WERI-Rb-1 (cell line): ENCODE results near the gene GP1BB.

ENCODE experiments used
- DNase-seq: peaks from one replicate; pipeline ENCODE4 v3.0.0-alpha.2; 2020
- H3K27ac ChIP-seq: fragments of 250-450 bp; sonication (Bioruptor Pico); 2 replicates; pipeline ENCODE4 v1.5.1; 2020; ENCODE audit warnings: mild to moderate bottlenecking, moderate library complexity
- H3K27me3 ChIP-seq: fragments of 250-450 bp; sonication (Bioruptor Pico); 2 replicates; pipeline ENCODE4 v1.5.1; 2021; ENCODE audit warnings: mild to moderate bottlenecking, low read depth, moderate library complexity; ENCODE audit not compliant: insufficient read depth, severe bottlenecking
- H3K36me3 ChIP-seq: fragments of 250-450 bp; sonication (Bioruptor Pico); 2 replicates; pipeline ENCODE4 v1.5.1; 2020; ENCODE audit warnings: mild to moderate bottlenecking, moderate library complexity
- H3K4me3 ChIP-seq: 2 replicates; pipeline ENCODE4 v1.5.1; 2011; ENCODE audit warnings: low read depth, mild to moderate bottlenecking, control low read depth, low read length
- H3K9me3 ChIP-seq: fragments of 250-450 bp; sonication (Bioruptor Pico); 2 replicates; pipeline ENCODE4 v1.5.1; 2021; ENCODE audit warnings: mild to moderate bottlenecking, moderate library complexity; ENCODE audit not compliant: severe bottlenecking
- CTCF ChIP-seq: IDR thresholded peaks from 2 replicates; pipeline ENCODE4 v1.5.1; 2011; ENCODE audit warnings: low read depth, mild to moderate bottlenecking, control low read depth, inconsistent platforms, low read length

GP1BB gene

DNA sequence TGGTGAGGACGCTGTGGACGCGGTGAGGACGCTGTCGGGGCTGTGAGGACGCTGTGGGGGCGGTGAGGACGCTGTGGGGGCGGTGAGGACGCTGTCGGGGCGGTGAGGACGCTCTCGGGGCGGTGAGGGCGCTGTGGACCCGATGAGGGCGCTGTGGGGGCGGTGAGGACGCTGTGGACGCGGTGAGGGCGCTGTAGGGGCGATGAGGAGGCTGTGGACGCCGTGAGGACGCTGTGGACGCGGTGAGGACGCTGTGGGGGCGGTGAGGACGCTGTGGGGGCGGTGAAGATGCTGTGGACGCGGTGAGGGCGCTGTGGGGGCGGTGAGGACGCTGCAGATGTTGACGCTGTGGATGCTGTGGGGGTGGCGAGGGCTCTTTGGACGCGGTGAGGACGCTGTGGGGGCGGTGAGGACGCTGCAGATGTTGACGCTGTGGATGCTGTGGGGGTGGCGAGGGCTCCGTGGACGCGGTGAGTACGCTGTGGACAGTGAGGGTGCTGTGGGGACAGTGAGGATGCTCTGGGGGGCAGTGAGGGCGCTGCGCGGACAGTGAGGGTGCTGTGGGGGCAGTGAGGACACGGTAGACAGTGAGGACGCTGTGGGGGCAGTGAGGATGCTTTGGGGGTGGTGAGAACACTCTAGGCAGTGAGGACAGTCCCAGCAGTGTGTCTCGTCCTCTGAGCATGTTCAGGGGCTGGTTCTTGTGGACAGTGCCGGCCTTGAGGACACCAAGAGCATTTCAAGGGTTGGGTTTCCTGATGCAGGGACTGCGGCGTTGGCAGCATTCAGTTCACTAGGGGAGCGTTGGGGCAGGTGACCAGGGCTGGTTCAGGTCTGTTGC lies 4.2 kb downstream of the GP1BB start:
- Histone ChIP-seq H3K36me3 (peaks cover 9% of the 10 kb centered on the region), H3K27me3 (no peaks in the 10 kb centered on the region), H3K9me3 (no peaks in the 10 kb centered on the region), H3K27ac (no peak overlapping the region), H3K4me3 (no peak overlapping the region)
- no peak for DNase-seq
- TF ChIP-seq CTCF: peak; percentile 26; the same call in 1 of the 2 replicates

DNA sequence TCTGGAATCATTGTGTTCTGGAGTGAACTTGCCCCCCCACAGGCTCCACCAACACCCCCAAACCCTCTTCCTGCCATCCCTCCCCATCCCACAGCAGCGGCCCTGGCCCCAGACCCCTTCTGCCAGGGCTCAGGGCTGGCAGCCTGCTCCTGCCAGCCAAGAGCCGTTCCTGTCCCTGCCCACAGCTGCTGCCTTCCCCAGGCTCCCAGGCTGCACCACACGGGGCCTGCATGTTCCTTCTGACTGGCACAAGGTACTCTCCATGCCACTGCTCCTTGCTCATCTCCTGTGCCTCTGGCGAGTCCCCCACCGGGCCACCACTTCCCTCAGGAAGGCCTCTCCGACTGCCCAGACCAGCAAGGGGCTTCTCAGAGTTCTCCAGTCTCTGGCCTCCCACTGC lies 4.9 kb downstream of the GP1BB start:
- H3K9me3 ChIP-seq: no peaks in the 10 kb centered on the region
- H3K4me3 ChIP-seq: no peak overlapping the region
- no peak overlapping the region for H3K27ac ChIP-seq
- DNase-seq: no peak
- TF ChIP-seq CTCF: no peak
- H3K36me3 ChIP-seq: peaks cover 3% of the 10 kb centered on the region; the same call in 1 of the 2 replicates
- H3K27me3 ChIP-seq: no peaks in the 10 kb centered on the region

DNA sequence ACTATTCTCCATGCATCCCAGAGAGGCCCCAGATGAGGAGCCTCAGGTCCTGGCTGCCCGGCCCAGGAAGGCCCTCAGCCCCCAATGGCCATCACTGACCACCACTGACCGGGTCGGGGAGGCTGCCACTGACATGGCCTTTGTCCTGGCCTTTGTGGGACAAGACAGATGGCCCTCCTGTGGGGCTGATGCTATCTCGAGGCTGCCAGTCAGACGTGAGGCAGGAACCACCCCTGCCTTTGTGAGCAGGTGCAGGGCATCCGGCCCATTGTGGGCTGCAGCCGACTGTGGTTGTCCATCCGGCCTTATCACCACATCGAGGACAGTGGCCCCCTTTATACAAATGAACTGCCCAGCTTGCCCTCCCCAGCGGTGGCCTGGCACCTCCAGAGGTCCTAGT lies 5.5 kb downstream of the GP1BB start:
- no peak for TF ChIP-seq CTCF
- no peak overlapping the region for H3K4me3 ChIP-seq
- no peaks in the 10 kb centered on the region for H3K36me3 ChIP-seq
- H3K27me3 ChIP-seq: no peaks in the 10 kb centered on the region
- DNase-seq: no peak
- no peak overlapping the region for H3K27ac ChIP-seq
- H3K9me3 ChIP-seq: no peaks in the 10 kb centered on the region

DNA sequence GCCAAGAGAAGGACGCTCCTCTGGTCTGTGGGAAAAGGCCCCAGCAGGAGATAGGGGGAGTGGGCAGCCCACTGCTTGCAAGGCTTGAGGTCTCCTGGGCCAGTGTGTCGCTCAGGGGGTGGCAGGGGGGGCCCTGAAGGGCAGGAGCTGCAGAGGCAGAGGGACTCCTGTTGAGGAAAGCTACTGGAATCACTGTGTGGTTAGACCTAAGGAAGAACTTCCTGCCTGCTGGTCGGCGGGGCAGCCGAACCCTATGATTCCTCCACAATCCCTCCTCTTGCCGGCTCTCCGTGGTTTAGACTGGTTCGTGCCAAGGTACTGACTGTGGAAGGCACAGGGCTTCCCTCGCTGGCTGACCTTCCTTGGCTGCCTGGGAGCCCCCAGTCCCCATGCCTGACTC lies 6.2 kb downstream of the GP1BB start:
- Histone ChIP-seq H3K36me3 (no peaks in the 10 kb centered on the region), H3K27me3 (no peaks in the 10 kb centered on the region), H3K4me3 (no peak overlapping the region), H3K9me3 (no peaks in the 10 kb centered on the region), H3K27ac (no peak overlapping the region)
- TF ChIP-seq CTCF: no peak
- DNase-seq: no peak

GRCh38 chr22:19730198-19730597 lies 6.9 kb downstream of the GP1BB start:
- no peak for TF ChIP-seq CTCF
- Histone ChIP-seq H3K27ac (no peak overlapping the region), H3K4me3 (no peak overlapping the region), H3K27me3 (no peaks in the 10 kb centered on the region), H3K36me3 (no peaks in the 10 kb centered on the region), H3K9me3 (no peaks in the 10 kb centered on the region)
- no peak for DNase-seq
